Endothelial cell of umbilical vein (primary cell): ENCODE measurements around the gene COL8A1.

Experiments
- EZH2 ChIP-seq: IDR thresholded peaks from 2 replicates; pipeline ENCODE4 v1.6.1; 2012; ENCODE audit warnings: borderline replicate concordance, low read depth, mild to moderate bottlenecking, moderate library complexity, low read length, inconsistent platforms; ENCODE audit not compliant: severe bottlenecking
- FOS ChIP-seq: IDR thresholded peaks from 2 replicates; pipeline ENCODE4 v1.6.1; 2011; ENCODE audit warnings: mild to moderate bottlenecking, low read length, moderate library complexity, borderline replicate concordance; ENCODE audit not compliant: insufficient read depth
- JUN ChIP-seq: IDR thresholded peaks from 2 replicates; pipeline ENCODE4 v1.6.1; 2011; ENCODE audit warnings: borderline replicate concordance, low read depth; ENCODE audit not compliant: insufficient read length, insufficient read depth
- MYC ChIP-seq: IDR thresholded peaks from one replicate; pipeline ENCODE4 v1.6.1; 2011; ENCODE audit warnings: mild to moderate bottlenecking, low read depth, low read length
- POLR2A ChIP-seq: IDR thresholded peaks from 2 replicates; pipeline ENCODE4 v1.6.1; 2012; ENCODE audit warnings: low read depth, mild to moderate bottlenecking, control low read depth, low read length
- POLR2AphosphoS5 ChIP-seq: IDR thresholded peaks from 2 replicates; pipeline ENCODE4 v1.6.1; 2012; ENCODE audit warnings: low read depth, mild to moderate bottlenecking, control low read depth, low read length, moderate library complexity; ENCODE audit not compliant: insufficient read depth
- TF ChIP-seq, protein P1 (sequence below), 2 donors: IDR thresholded peaks; 1 replicate in 1 of 2; 2 replicates in 1 of 2; pipeline ENCODE4 v1.5.1; 2011; ENCODE audit warnings: low read length in 2 of 2, mild to moderate bottlenecking in 2 of 2, moderate library complexity in 2 of 2, control low read depth in 1 of 2, inconsistent platforms in 1 of 2, low read depth in 1 of 2; ENCODE audit not compliant: insufficient read depth in 1 of 2; ENCODE audit errors: extremely low read depth in 1 of 2
- TF ChIP-seq, protein P2 (sequence below): IDR thresholded peaks from 2 replicates; pipeline ENCODE4 v1.6.1; 2011; ENCODE audit not compliant: insufficient read depth, insufficient read length

DNA sequence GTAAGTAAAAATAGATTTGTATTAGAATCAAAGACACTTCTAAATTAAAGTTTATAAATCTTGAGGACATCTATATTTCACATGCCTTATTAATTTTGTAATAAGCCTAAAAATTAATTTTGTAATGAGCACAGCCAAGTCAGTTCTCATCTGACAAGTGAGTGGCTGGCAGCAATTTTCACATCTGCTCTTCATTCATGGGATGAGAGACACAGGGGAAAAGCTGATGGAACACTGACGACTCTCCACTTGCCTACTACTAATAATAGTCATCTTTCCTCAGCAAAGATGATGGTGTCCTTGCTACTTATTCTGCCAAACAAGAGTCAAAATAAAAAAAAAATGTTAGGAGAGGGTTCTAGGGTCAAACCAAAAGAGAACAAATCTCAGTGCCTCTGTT is 164.9 kb downstream of the COL8A1 start:
- TF ChIP-seq, protein P1, sequence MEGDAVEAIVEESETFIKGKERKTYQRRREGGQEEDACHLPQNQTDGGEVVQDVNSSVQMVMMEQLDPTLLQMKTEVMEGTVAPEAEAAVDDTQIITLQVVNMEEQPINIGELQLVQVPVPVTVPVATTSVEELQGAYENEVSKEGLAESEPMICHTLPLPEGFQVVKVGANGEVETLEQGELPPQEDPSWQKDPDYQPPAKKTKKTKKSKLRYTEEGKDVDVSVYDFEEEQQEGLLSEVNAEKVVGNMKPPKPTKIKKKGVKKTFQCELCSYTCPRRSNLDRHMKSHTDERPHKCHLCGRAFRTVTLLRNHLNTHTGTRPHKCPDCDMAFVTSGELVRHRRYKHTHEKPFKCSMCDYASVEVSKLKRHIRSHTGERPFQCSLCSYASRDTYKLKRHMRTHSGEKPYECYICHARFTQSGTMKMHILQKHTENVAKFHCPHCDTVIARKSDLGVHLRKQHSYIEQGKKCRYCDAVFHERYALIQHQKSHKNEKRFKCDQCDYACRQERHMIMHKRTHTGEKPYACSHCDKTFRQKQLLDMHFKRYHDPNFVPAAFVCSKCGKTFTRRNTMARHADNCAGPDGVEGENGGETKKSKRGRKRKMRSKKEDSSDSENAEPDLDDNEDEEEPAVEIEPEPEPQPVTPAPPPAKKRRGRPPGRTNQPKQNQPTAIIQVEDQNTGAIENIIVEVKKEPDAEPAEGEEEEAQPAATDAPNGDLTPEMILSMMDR (IDR thresholded peaks at IDR 0.05; ENCODE audit: extremely low read depth in 1 of 2, insufficient read depth in 1 of 2, low read depth in 1 of 2, low read length in 2 of 2) = no peak
- no peak for TF ChIP-seq EZH2
- no peak for TF ChIP-seq JUN
- no peak for TF ChIP-seq POLR2A
- TF ChIP-seq, protein P2, sequence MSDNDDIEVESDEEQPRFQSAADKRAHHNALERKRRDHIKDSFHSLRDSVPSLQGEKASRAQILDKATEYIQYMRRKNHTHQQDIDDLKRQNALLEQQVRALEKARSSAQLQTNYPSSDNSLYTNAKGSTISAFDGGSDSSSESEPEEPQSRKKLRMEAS = no peak
- TF ChIP-seq POLR2AphosphoS5 = no peak
- TF ChIP-seq MYC = no peak
- no peak for TF ChIP-seq FOS
